M059J (cell line): Measurements from ENCODE around the gene SLC24A3. TPM values are rescaled to one million over a fixed set of nuclear protein-coding genes. Genes with fewer than 3 reads are reported as not detected.

ENCODE experiments used
- DNase-seq: peaks from one replicate; pipeline ENCODE4 v3.0.0-alpha.2; 2012; ENCODE audit warnings: low read depth
- total RNA-seq: library from RNA; depleted of rRNA; stranded (reverse); fragments of >200 nt; shearing (Covaris generic); gene quantifications from 2 replicates; pipeline ENCODE4 v1.2.3, GENCODE V29; 2014

The SLC24A3 gene
- total RNA-seq, 1 experiment from 2014 or later, result 2.8 TPM

GRCh38 chr20:19502169-19502568, 289.7 kb downstream of the SLC24A3 start:
- DNase-seq, result no peak

GRCh38 chr20:19504251-19504650, 291.8 kb downstream of the SLC24A3 start:
- no peak for DNase-seq

DNA sequence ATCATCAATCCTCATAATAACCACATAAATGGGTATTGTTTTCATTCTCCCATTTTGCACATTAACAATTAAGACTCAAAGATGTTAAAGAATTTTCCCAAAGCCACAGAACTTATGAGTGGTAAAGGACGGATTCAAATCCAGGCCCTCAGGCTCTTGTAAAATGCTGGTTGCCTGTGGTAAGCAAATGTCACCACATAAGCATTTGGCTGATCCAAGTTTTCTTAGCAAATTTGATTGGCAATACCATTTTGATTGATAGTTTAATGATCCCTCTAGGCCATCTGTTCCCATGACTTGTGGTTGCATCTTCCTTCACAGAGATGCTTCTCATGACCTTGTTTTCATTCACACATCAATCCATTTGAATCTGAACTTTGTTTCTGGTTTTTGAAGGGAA, 293.6 kb downstream of the SLC24A3 start:
- DNase-seq, result peak; percentile 81

DNA sequence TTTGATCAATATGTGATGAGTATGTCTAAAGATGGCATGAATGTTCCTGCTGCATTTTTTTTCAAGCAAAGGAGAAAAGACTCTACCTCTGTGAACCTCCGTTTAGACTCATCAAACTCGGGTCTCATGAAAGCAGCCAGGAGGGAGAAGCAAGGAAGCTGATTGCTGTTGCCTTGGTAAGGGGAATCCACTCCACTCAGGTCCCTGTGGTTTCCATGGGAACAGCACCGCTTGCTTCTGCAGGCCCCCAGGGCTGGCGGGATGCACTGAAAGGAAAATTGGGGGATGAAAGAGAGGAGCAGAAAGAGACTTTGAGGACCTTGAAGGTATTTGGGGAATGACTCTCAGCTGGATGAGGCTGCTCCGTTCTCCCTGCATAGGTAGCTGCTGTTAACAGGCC, 296.0 kb downstream of the SLC24A3 start:
- DNase-seq, result no peak

DNA sequence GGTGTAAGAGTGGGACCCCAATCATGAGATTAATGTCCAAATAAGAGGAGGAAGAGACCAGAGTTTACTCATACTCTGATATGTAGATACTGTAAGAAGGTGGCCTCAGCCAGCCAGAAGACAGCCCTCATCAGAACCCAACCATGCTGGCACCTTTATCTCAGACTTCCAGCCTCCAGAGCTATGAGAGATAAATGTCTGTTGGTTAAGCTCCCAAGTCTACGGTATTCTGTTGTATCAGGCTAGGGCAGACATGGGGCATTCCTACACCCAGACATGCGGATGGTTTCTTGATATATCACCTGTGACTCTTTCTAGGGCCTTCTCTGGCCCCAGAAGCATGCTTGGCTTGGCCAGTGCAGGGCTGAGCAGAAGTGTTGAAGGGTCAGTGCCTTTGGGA, 298.2 kb downstream of the SLC24A3 start:
- DNase-seq, result no peak

GRCh38 chr20:19511931-19512330, 299.5 kb downstream of the SLC24A3 start:
- DNase-seq, result no peak

- DNase-seq, result peak; percentile 19
Measured at GRCh38 chr20:19512886-19513677, 300.6 kb downstream of the SLC24A3 start.

- no peak for DNase-seq
Measured at GRCh38 chr20:19515074-19515473, 302.6 kb downstream of the SLC24A3 start.

DNA sequence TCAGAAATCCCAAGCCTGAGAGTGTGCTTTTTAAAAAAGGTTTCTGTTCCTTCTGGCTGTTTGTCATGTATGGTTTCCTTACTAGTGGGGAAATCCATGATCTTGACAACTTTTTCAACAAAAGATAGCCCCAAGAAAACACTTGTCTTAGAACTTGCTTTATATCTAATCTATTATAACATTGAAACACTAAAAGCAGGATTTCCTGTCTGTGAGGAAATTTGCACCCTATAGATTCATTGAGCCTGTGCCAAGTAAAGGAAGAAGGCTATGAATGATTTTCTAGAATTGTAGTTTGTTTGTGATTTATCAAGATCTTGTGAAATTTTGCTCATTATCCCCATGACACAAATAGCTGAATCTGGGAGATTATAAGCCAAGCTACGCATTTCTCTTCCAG, 307.0 kb downstream of the SLC24A3 start:
- DNase-seq, result no peak

- DNase-seq, result no peak
Measured at GRCh38 chr20:19520261-19520660, 307.8 kb downstream of the SLC24A3 start.

DNA sequence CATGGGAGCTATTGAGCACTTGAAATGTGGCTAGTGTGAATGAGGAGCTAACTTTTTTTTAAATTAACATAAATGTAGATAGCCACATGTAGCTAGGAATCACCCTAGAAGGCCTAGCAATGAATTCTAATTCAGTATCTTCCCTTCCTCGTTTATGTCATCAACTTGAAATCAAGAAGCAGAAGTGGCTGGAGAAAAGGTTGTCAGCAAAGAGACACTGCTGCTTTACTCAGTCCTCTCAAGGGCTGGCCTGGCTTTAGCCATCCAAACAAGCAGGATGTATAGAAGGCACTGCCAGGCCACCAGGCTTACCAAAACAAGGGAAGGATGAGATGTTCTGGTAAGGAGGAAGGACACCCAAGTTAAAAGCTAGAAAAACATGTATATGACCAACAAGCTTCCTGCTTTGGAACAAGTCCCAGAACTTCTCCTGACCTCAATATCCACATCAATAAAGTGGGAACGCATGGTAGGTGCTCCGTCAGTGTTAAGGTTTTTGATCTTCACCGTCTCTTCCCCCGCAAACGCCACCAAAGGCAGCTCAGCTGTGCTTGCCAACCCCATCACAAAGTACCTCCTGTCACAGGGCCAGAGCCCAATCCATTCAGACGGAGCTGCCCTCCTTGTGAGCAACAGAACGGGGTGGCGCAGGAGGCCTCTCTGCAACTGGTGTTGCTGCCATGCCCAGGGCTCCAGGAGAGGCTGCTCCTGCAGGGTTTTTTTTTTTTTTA, 309.8 kb downstream of the SLC24A3 start:
- DNase-seq, result no peak

DNA sequence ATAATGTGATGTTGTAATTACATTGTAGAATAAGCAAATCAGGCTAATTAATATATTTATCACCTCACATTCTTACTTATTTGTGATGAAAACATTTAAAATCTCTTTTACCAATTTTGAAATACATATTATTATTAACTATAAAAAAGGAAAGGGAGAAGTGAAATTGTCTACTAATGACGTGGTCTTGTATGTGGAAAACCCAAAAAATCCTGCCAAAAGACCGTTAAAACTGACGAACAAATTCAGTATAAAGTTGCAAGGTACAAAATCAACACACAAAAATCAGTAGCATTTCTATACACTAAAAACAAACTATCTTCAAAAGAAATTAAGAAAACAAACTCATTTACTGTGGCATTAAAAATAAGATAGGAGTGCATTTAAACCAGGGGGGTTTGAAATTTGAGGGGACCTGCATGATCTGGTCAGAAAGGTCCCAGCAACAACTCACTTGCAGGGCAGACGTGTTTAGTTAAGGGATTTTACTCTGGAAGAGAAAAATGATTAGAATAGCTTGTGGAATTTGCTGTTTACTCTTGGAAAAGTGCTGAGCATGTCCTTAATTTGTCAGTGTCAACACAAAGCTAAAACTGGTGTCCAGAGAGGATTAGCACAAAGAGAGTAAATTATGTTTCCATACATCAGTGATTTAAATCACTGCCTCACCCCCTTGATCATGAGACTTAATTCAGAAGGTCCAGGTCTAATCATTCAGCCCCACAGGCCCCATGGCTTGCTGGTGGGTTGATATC, 310.6 kb downstream of the SLC24A3 start:
- no peak for DNase-seq

DNA sequence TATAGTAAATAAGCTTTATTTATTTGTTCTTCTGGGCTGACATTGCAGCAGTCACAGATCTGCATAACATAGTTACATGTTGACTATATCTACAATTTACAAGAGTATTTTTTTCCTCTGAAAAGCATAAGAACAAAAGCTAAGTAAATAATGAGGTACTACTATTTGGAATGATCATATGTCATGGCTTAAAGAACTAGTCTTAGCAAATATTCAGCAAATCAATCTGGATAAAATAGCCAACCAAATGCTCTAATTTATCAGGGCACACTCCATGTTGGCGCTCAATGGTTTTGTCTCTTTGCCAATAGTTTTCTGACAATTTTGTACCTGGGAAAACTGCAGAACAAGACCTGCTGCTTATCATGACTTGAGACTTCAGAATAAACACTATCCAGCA, 312.2 kb downstream of the SLC24A3 start:
- DNase-seq, result no peak

- DNase-seq, result no peak
Measured at GRCh38 chr20:19527509-19527908, 315.1 kb downstream of the SLC24A3 start.

GRCh38 chr20:19528286-19529030, 316.0 kb downstream of the SLC24A3 start:
- no peak for DNase-seq

- DNase-seq, result no peak
Measured at GRCh38 chr20:19530006-19530405, 317.6 kb downstream of the SLC24A3 start.

DNA sequence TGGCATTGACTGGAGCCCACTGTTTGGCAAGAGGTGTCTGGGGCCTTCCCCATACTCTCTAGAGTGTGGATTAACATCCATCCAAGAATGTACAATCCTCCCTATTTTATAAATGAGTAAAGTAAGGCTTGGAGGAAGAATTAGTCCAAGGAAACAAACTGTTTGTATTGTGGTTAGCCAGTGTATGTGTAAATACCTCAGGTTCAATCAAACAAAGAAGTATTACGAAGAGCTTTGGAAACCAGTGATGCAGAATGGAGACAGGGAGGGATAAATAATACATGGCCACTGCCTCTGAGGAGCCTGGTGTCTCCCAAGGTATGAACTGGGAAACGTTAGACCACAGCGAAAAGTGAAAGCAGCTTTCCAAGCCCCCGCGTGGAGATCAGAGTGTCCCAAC, 319.0 kb downstream of the SLC24A3 start:
- DNase-seq, result peak; percentile 75

- no peak for DNase-seq
Measured at GRCh38 chr20:19538556-19538955, 326.1 kb downstream of the SLC24A3 start.

GRCh38 chr20:19539191-19539590, 326.7 kb downstream of the SLC24A3 start:
- no peak for DNase-seq

GRCh38 chr20:19540392-19540791, 327.9 kb downstream of the SLC24A3 start:
- no peak for DNase-seq

DNA sequence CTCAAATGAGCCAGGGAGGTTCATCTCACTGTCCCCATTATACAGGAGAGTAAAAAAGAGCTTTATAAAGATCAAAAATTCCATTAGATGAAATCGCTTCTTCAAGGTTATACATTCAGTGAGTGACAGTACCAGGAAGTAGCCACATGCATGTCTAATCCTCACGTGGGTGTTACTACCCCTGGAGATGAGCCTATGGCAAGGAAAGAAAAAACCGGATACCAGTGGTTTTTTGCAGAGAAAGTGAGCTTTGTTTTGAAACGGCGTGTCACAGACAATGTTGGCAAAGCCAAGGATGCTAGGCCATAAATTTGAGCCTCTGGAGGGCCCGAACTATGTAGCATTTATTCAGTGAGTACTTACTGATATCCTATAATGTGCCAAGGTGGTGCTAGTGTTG, 330.7 kb downstream of the SLC24A3 start:
- DNase-seq, result peak; percentile 24

DNA sequence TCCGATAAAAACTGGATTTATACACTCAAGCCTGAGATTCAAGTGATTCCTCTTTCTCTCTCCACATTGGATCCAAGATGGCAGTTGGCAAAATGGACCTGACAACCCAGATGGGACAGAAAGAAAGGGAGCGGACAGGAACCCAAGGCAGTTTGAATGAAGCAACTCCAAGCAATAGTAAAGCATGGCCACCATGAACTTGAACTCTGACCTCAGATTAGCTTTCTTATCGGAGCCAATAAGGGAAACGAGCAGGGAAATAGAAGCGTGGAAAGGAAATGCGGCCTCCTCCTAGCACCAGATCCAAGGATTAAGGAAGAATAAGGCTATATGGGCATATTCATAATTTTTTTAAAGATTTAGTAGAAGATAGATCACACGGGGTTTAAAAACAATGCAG, 332.2 kb downstream of the SLC24A3 start:
- DNase-seq, result no peak
